LNCaP clone FGC (cell line): ENCODE results near the gene ARHGAP12.

Experiments used
- DNase-seq: peaks from one replicate; pipeline ENCODE4 v3.0.0-alpha.2; 2011; ENCODE audit warnings: low read depth
- H3K4me3 ChIP-seq: 2 replicates; pipeline ENCODE4 v1.5.1; 2011; ENCODE audit warnings: mild to moderate bottlenecking, low read depth, low read length, control low read depth
- TF ChIP-seq, protein P1 (sequence below): IDR thresholded peaks from 2 replicates; pipeline ENCODE4 v1.5.1; 2012; ENCODE audit warnings: mild to moderate bottlenecking; ENCODE audit not compliant: control insufficient read depth, insufficient read depth; ENCODE audit errors: extremely low read depth

ARHGAP12 gene

DNA sequence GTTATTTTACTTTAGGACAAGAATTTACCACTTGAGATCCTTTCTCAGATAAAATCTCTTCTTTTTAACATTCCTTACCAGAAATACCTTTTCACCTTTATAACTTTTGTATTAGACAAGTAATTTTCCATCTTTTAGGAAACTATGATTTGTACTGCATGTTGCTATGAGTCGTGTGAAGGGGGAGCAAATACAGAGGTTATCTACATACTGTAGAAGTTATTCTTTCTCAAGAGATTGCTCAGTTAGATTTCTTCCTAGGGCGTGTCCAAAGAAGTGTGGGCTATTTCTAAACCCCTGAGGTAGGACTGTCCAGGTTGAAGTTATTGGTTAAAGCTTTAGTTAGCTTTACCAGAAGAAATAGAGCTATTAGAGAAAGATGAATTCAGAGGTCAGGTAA, 30.2 kb upstream of the ARHGAP12 start:
- DNase-seq, result no peak
- TF ChIP-seq, protein P1, sequence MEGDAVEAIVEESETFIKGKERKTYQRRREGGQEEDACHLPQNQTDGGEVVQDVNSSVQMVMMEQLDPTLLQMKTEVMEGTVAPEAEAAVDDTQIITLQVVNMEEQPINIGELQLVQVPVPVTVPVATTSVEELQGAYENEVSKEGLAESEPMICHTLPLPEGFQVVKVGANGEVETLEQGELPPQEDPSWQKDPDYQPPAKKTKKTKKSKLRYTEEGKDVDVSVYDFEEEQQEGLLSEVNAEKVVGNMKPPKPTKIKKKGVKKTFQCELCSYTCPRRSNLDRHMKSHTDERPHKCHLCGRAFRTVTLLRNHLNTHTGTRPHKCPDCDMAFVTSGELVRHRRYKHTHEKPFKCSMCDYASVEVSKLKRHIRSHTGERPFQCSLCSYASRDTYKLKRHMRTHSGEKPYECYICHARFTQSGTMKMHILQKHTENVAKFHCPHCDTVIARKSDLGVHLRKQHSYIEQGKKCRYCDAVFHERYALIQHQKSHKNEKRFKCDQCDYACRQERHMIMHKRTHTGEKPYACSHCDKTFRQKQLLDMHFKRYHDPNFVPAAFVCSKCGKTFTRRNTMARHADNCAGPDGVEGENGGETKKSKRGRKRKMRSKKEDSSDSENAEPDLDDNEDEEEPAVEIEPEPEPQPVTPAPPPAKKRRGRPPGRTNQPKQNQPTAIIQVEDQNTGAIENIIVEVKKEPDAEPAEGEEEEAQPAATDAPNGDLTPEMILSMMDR, result no peak
- H3K4me3 ChIP-seq, result no peak overlapping the region

DNA sequence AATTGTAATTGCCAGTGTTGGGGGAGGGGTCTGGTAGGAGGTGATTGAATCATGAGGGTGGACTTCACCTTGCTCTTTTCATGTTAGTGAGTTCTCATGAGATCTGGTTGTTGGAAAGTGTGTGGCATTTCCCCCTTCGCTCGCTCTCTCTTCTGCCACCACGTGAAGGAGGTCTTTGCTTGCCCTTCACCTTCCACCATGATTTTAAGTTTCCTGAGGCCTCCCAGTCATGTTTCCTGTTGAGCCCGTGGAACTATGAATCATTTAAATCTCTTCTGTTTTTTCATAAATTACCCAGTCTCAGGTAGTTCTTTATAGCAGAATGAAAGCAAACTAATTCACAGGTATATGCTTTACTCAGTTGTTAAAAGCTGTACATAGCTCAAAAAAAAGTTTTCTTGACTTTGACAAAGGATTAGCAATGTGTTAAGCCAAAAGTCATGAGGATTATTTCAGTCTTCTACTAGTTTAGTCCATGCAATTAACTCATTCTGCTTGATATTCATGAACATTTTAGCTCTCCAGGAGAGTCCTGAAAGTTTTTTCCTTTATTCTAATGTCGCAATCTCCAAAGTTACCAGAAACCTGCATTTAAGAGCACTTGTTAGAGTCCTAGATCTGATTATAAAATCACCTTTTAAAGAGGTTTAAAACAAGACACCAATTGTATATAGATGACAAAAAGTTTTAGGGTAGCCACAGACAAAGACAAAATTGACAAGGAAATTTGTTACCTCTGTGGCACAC, 27.7 kb upstream of the ARHGAP12 start:
- DNase-seq, result no peak
- TF ChIP-seq, protein P1, result no peak

DNA sequence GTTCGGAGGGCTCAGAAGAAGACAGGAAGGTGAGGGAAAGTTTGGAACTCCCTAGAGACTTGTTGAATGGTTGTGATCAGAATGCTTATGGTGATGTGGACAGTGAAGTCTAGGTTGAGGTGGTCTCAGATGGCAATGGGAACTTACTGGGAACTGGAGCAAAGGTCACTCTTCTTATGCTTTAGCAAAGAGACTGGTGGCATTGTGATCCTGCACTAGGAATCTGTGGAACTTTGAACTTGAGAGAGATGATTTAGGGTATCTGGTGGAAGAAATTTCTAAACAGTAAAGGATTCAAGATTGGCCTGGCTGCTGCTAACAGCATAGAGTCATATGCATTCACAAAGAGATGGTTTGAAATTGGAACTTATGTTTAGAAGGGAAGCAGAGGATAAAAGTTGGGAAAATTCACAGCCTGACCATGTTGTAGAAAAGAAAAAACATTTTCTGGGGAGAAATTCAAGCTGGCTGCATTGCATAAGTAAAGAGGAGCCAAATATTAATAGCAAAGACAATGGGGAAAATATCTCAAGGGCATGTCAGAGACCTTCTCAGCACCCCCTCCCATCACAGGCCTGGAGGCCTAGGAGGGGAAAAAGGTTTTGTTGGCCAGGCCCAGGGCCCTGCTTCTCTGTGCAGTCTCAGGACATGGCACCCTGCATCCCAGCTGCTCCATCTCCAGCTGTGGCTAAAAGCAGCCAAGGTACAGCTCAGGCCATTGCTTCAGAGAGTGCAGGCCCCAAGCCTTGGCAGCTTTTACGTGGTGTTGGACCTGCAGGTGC, 26.0 kb upstream of the ARHGAP12 start:
- TF ChIP-seq, protein P1, result no peak
- no peak for DNase-seq
- no peak overlapping the region for H3K4me3 ChIP-seq

More for the DNA sequence above, 27.7 kb upstream of the ARHGAP12 start:
- no peak overlapping the region for H3K4me3 ChIP-seq

DNA sequence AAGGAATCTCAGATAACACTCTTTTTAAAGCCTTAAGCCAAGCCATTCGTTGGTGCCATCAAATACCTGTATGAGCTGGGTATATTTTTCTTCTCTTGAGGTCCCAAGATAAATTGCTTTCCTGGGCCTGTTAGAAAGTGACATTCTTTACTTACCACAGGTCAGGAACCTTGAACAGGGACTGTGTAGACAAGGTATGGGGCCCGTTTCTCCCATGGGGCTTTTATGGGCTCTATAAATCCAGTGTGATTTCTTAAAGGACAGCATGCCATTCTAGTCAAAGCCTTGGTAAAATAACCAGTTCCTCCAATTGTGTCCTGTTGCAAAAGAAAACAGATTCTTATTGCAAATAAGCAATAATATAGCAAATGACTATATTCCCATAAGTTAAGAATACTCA, 24.8 kb upstream of the ARHGAP12 start:
- H3K4me3 ChIP-seq, result no peak overlapping the region
- TF ChIP-seq, protein P1, result no peak
- DNase-seq, result no peak

DNA sequence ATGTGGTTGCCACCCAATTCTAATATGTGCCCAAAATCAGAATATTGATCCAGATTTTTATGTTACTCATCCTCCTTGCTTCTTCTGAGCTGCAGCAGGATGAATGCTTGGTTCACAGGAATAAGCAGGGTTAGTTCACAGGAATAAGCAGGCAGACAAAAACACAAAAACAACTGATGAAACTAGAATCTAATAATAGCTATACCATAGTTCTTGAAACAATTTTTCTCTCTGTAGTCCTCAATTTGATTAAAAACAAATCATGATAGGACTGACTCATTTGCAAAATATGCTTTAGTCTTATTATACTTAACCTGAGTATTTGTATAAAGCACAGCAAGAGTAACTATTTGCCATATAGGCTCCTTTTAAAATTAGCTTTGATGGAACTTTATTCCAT, 24.4 kb upstream of the ARHGAP12 start:
- no peak for DNase-seq
- TF ChIP-seq, protein P1, result no peak
- no peak overlapping the region for H3K4me3 ChIP-seq

DNA sequence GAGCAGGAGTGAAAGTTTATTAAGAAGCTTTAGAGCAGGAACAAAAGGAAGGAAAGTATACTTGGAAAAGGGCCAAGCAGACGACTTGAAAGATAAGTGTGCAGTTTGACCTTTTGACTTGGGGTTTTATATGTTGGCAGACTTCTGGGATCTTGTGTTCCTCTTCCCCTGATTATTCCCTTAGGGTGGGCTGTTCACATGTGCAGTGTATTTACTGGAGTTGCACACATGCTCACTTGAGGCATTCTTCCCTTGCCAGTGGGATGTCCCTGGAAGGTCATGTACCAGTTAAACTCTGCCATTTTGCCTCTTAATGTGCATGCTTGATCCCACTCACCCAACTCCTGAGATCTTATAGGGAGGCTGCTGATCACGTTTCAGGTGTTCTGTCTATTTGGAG, 23.4 kb upstream of the ARHGAP12 start:
- no peak overlapping the region for H3K4me3 ChIP-seq
- no peak for DNase-seq
- TF ChIP-seq, protein P1, result no peak

DNA sequence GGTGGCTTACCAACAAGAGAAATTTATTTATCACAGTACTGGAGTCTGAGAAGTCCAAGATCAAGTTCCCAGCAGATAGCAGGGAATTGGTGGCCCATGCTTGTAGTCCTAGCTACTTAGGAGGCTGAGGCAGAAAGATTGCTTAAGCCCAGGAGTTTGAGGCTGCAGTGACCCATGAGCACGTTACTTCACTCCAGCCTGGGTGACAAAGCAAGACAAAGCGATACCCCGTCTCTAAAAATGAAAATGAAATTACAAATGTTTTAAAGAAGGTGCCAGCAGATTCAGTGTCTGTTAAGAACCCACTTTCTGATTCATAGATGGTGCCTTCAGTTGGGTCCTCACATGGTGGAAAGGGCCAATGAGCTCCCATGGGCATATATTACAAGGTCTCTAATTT, 20.6 kb upstream of the ARHGAP12 start:
- H3K4me3 ChIP-seq, result no peak overlapping the region
- TF ChIP-seq, protein P1, result no peak
- DNase-seq, result no peak
